ENCODE data around the gene IFITM2.
"Not testable (repeated sequence)": the region's sequence is repeated elsewhere in the genome, so short reads cannot be mapped to it uniquely, and the experiment has no call there.

Gene IFITM2

DNA sequence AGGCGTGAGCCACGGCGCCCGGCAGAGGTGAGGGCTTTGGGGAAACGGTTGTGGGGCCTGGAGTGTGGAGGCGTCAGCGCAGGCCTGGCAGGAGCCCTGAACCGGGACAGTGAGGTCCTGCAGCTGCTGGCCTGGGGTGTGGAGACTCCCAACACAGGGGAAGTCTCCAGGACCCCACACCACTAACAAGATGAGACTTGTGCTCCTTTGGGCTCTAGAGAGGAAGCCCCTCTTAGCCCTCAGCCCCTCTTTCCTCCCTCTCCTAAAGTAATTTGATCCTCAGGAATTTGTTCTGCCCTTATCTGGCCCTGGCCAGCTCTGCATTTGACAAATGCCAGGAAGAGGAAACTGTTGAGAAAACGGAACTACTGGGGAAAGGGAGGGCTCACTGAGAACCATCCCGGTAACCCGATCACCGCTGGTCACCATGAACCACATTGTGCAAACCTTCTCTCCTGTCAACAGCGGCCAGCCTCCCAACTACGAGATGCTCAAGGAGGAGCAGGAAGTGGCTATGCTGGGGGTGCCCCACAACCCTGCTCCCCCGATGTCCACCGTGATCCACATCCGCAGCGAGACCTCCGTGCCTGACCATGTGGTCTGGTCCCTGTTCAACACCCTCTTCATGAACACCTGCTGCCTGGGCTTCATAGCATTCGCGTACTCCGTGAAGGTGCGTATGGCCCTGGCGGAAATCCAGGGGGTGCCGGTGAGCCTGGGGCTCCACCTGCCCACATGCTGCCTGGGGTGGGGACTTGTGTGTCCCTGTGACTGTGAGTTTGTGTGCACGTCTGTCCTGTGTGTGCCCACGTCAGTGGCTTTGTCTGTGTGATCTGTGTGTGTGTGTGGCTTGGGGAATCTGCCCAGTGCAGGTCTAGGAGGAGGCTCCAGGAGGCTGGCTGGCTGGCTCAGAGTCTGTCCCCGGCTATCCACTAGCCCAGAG, at the start of gene IFITM2:
Gene IFITM2 (plus strand): TSS at position 51 of the 943 bp plus-strand sequence. CDS start 377 bp downstream, at position 428.
- H3K9me3 ChIP-seq (ENCODE audit: control insufficient read depth, insufficient read depth, low read length); H3K4me3 ChIP-seq (ENCODE audit: low read length); H3K27me3 ChIP-seq (ENCODE audit: control insufficient read depth, insufficient read depth, low read length); H3K27ac ChIP-seq (ENCODE audit: low read length); H3K36me3 ChIP-seq (ENCODE audit: control insufficient read depth, insufficient read depth, low read length); DNase-seq (ENCODE audit: low read depth, low spot score): not testable (repeated sequence)
- H3K4me1 ChIP-seq (ENCODE audit: control insufficient read depth, insufficient read depth, low read length) = peaks cover 25% of the 10 kb centered on the region
- no CpG with 5 or more reads among the region's 28 CpGs for WGBS (ENCODE audit: insufficient coverage, insufficient read length)

DNA sequence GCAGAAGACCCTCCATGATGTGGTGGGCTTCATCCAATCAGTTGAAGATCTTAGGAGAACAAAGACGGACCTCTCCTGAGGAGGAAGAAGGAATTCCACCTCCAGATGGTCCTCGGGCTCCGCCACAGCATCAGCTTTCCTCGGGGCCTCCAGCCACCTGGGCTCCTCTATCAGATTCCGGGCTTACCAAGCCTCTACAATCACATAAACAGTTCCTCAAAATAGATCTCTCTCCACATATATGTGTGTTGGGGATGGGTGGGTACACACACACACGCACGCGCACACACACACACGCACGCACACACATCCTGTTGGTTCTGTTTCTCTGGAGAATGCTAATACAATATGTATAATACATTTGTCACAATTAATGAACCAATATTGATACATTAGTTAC, 48.2 kb upstream of the IFITM2 start:
- H3K36me3 ChIP-seq (ENCODE audit: control insufficient read depth, insufficient read depth, low read length) = no peaks in the 10 kb centered on the region
- WGBS (ENCODE audit: insufficient coverage, insufficient read length) = no CpG with 5 or more reads among the region's 10 CpGs

GRCh38 chr11:261624-262023, 46.0 kb upstream of the IFITM2 start:
- no peak overlapping the region for H3K27ac ChIP-seq (ENCODE audit: low read length)
- no peaks in the 10 kb centered on the region for H3K36me3 ChIP-seq (ENCODE audit: control insufficient read depth, insufficient read depth, low read length)
- no peak overlapping the region for H3K4me3 ChIP-seq (ENCODE audit: low read length)
- DNase-seq (ENCODE audit: low read depth, low spot score) = no peak
- no peaks in the 10 kb centered on the region for H3K4me1 ChIP-seq (ENCODE audit: control insufficient read depth, insufficient read depth, low read length)
- H3K27me3 ChIP-seq (ENCODE audit: control insufficient read depth, insufficient read depth, low read length) = no peaks in the 10 kb centered on the region
- H3K9me3 ChIP-seq (ENCODE audit: control insufficient read depth, insufficient read depth, low read length) = no peaks in the 10 kb centered on the region
- no CpG with 5 or more reads among the region's 4 CpGs for WGBS (ENCODE audit: insufficient coverage, insufficient read length)

More for the DNA sequence above, 48.2 kb upstream of the IFITM2 start:
- Histone ChIP-seq H3K27me3 (ENCODE audit: control insufficient read depth, insufficient read depth, low read length) (no peaks in the 10 kb centered on the region), H3K4me3 (ENCODE audit: low read length) (no peak overlapping the region), H3K27ac (ENCODE audit: low read length) (no peak overlapping the region), H3K9me3 (ENCODE audit: control insufficient read depth, insufficient read depth, low read length) (no peaks in the 10 kb centered on the region), H3K4me1 (ENCODE audit: control insufficient read depth, insufficient read depth, low read length) (no peaks in the 10 kb centered on the region)
- no peak for DNase-seq (ENCODE audit: low read depth, low spot score)

GRCh38 chr11:266676-267439, 40.8 kb upstream of the IFITM2 start:
- WGBS (ENCODE audit: insufficient coverage, insufficient read length) = no CpG with 5 or more reads among the region's 13 CpGs

GRCh38 chr11:267491-267994, 40.1 kb upstream of the IFITM2 start:
- Histone ChIP-seq H3K4me1 (ENCODE audit: control insufficient read depth, insufficient read depth, low read length) (no peaks in the 10 kb centered on the region; the same call in 1 of the 2 replicates), H3K4me3 (ENCODE audit: low read length) (no peak overlapping the region), H3K27ac (ENCODE audit: low read length) (no peak overlapping the region), H3K27me3 (ENCODE audit: control insufficient read depth, insufficient read depth, low read length) (no peaks in the 10 kb centered on the region), H3K36me3 (ENCODE audit: control insufficient read depth, insufficient read depth, low read length) (no peaks in the 10 kb centered on the region), H3K9me3 (ENCODE audit: control insufficient read depth, insufficient read depth, low read length) (no peaks in the 10 kb centered on the region)
- DNase-seq (ENCODE audit: low read depth, low spot score) = no peak
- no CpG with 5 or more reads among the region's 18 CpGs for WGBS (ENCODE audit: insufficient coverage, insufficient read length)

More at GRCh38 chr11:266676-267439, 40.8 kb upstream of the IFITM2 start:
- H3K4me3 ChIP-seq (ENCODE audit: low read length) = no peak overlapping the region
- no peak overlapping the region for H3K27ac ChIP-seq (ENCODE audit: low read length)
- H3K4me1 ChIP-seq (ENCODE audit: control insufficient read depth, insufficient read depth, low read length) = no peaks in the 10 kb centered on the region
- no peaks in the 10 kb centered on the region for H3K36me3 ChIP-seq (ENCODE audit: control insufficient read depth, insufficient read depth, low read length)
- no peak for DNase-seq (ENCODE audit: low read depth, low spot score)
- H3K27me3 ChIP-seq (ENCODE audit: control insufficient read depth, insufficient read depth, low read length) = no peaks in the 10 kb centered on the region
- H3K9me3 ChIP-seq (ENCODE audit: control insufficient read depth, insufficient read depth, low read length) = no peaks in the 10 kb centered on the region

DNA sequence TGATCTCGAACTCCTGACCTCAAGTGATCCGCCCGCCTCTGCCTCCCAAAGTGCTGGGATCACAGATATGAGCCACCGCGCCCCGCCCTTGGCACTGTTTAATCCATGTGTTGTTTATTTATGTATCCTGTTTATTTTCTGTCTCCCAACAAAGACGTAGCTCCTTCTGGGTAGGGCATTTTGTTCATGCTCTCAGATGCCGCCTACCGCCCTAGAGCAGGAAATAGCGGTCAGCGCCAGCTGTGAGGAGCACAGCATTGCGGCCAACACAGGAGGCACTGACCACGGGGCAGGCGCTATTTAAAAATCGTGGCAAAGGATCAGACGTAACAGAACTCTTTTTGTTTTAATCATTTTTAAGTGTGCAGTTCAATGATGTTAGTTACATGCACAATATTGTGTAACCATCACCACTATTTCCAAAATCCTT, 38.9 kb upstream of the IFITM2 start:
- H3K27me3 ChIP-seq (ENCODE audit: control insufficient read depth, insufficient read depth, low read length); H3K27ac ChIP-seq (ENCODE audit: low read length); H3K36me3 ChIP-seq (ENCODE audit: control insufficient read depth, insufficient read depth, low read length); DNase-seq (ENCODE audit: low read depth, low spot score); H3K4me1 ChIP-seq (ENCODE audit: control insufficient read depth, insufficient read depth, low read length); H3K9me3 ChIP-seq (ENCODE audit: control insufficient read depth, insufficient read depth, low read length); H3K4me3 ChIP-seq (ENCODE audit: low read length): not testable (repeated sequence)
- no CpG with 5 or more reads among the region's 16 CpGs for WGBS (ENCODE audit: insufficient coverage, insufficient read length)

GRCh38 chr11:269146-269890, 38.3 kb upstream of the IFITM2 start:
- H3K27ac ChIP-seq (ENCODE audit: low read length) = no peak overlapping the region
- no peaks in the 10 kb centered on the region for H3K36me3 ChIP-seq (ENCODE audit: control insufficient read depth, insufficient read depth, low read length)
- H3K4me3 ChIP-seq (ENCODE audit: low read length) = no peak overlapping the region
- no peaks in the 10 kb centered on the region; the same call in 1 of the 2 replicates for H3K4me1 ChIP-seq (ENCODE audit: control insufficient read depth, insufficient read depth, low read length)
- H3K9me3 ChIP-seq (ENCODE audit: control insufficient read depth, insufficient read depth, low read length) = no peaks in the 10 kb centered on the region
- WGBS (ENCODE audit: insufficient coverage, insufficient read length) = no CpG with 5 or more reads among the region's 21 CpGs
- no peak for DNase-seq (ENCODE audit: low read depth, low spot score)
- no peaks in the 10 kb centered on the region for H3K27me3 ChIP-seq (ENCODE audit: control insufficient read depth, insufficient read depth, low read length)

DNA sequence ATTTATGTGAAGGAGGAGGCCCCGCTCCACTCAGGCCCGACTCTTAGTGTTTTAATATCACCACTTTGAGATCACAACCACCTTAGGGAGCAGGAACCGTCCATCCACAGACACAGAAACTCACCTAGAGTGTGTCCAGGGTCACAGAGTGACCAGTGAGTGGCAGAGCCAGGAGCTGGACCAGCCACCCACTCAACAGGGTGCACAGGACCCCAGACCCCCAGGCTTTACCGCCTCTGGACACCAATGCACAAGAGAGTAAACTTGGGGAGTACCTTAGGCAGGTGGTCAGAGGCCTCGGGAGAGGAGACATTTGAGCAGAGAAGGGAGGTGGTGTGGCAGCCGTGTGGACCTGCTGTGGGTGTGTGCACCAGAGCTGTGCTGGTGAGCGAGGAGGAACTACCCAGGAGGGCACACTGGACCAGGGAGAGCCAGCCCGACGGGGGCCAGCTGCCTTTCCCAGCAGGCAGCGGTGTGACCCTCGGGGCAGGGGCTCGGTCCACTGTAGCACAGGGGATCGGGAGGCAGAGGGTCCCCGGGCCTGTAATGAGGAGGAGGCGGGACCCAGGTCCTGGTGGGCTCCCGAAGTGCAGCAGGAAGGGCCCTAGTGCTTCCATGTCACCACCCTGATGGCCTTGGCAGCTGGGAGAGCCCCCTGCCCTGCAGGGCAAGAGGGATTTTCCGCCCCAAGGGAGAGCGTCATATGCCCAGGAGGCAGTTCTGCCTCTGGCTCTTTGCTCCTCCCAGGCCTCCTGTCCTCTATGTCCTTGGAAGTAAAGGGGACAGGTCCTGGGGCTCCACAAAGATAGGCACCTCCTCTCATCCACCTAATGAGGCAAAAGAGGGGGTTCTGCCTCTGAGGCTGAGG, 36.9 kb upstream of the IFITM2 start:
- DNase-seq (ENCODE audit: low read depth, low spot score) = no peak
- H3K4me1 ChIP-seq (ENCODE audit: control insufficient read depth, insufficient read depth, low read length) = no peaks in the 10 kb centered on the region; the same call in 1 of the 2 replicates
- no peak overlapping the region for H3K4me3 ChIP-seq (ENCODE audit: low read length)
- no peaks in the 10 kb centered on the region for H3K9me3 ChIP-seq (ENCODE audit: control insufficient read depth, insufficient read depth, low read length)
- no peak overlapping the region for H3K27ac ChIP-seq (ENCODE audit: low read length)
- H3K36me3 ChIP-seq (ENCODE audit: control insufficient read depth, insufficient read depth, low read length) = no peaks in the 10 kb centered on the region
- WGBS (ENCODE audit: insufficient coverage, insufficient read length) = no CpG with 5 or more reads among the region's 18 CpGs
- no peaks in the 10 kb centered on the region for H3K27me3 ChIP-seq (ENCODE audit: control insufficient read depth, insufficient read depth, low read length)

GRCh38 chr11:271319-271715, 36.3 kb upstream of the IFITM2 start:
- Histone ChIP-seq H3K27ac (ENCODE audit: low read length) (no peak overlapping the region), H3K4me3 (ENCODE audit: low read length) (no peak overlapping the region), H3K36me3 (ENCODE audit: control insufficient read depth, insufficient read depth, low read length) (no peaks in the 10 kb centered on the region), H3K9me3 (ENCODE audit: control insufficient read depth, insufficient read depth, low read length) (no peaks in the 10 kb centered on the region), H3K27me3 (ENCODE audit: control insufficient read depth, insufficient read depth, low read length) (no peaks in the 10 kb centered on the region), H3K4me1 (ENCODE audit: control insufficient read depth, insufficient read depth, low read length) (no peaks in the 10 kb centered on the region; the same call in 1 of the 2 replicates)
- no peak for DNase-seq (ENCODE audit: low read depth, low spot score)
- WGBS (ENCODE audit: insufficient coverage, insufficient read length) = no CpG with 5 or more reads among the region's 8 CpGs
